Measurements from ENCODE around the gene CDK18. TPM values are rescaled to one million over a fixed set of nuclear protein-coding genes. Genes with fewer than 3 reads are reported as not detected.
A peak's percentile ranks its signal among the peaks of the same experiment; 100 is the strongest.
"Not testable (repeated sequence)": the region's sequence is repeated elsewhere in the genome, so short reads cannot be mapped to it uniquely, and the experiment has no call there.

Gene CDK18
- polyA plus RNA-seq, 1 donor from 2014 or later: 0.95 TPM

GRCh38 chr1:205474571-205474970 lies 29.9 kb upstream of the CDK18 start:
- peaks cover 2 to 11% (median 3%) of the 10 kb centered on the region in 3 donors for H3K4me1 Mint-ChIP-seq
- H3K36me3 Mint-ChIP-seq: peaks cover 7% of the 10 kb centered on the region
- H3K27ac Mint-ChIP-seq: no peak overlapping the region
- peak overlapping the region in 1 of 4 donors; percentile 14 for H3K4me3 Mint-ChIP-seq
- H3K27me3 Mint-ChIP-seq: peaks cover 13% of the 10 kb centered on the region
- peaks cover 2 to 15% (median 2%) of the 10 kb centered on the region in 3 donors for H3K9me3 Mint-ChIP-seq

GRCh38 chr1:205475855-205476254 lies 28.6 kb upstream of the CDK18 start:
- H3K27me3 Mint-ChIP-seq: peaks cover 15% of the 10 kb centered on the region
- peaks cover 7% of the 10 kb centered on the region for H3K36me3 Mint-ChIP-seq
- H3K27ac Mint-ChIP-seq: no peak overlapping the region
- H3K9me3 Mint-ChIP-seq: peaks cover 2 to 15% (median 2%) of the 10 kb centered on the region in 3 donors
- H3K4me3 Mint-ChIP-seq: no peak overlapping the region
- H3K4me1 Mint-ChIP-seq: peaks cover 9 to 23% (median 12%) of the 10 kb centered on the region in 3 donors

- Mint-ChIP-seq H3K4me3 (no peak overlapping the region), H3K4me1 (peaks cover 9 to 30% (median 17%) of the 10 kb centered on the region in 3 donors), H3K27me3 (peaks cover 22% of the 10 kb centered on the region), H3K36me3 (peaks cover 7% of the 10 kb centered on the region), H3K9me3 (peaks cover 2 to 15% (median 2%) of the 10 kb centered on the region in 3 donors), H3K27ac (peak overlapping the region in 1 of 3 donors; percentile 0)
These were observed 27.8 kb upstream of the CDK18 start for GRCh38 chr1:205476648-205477047.

GRCh38 chr1:205477121-205477758 lies 27.2 kb upstream of the CDK18 start:
- Mint-ChIP-seq H3K27ac (peak overlapping the region in 1 of 3 donors; percentile 0), H3K4me1 (peaks cover 14 to 34% (median 17%) of the 10 kb centered on the region in 3 donors), H3K36me3 (peaks cover 7% of the 10 kb centered on the region), H3K9me3 (peaks cover 2 to 15% (median 2%) of the 10 kb centered on the region in 3 donors), H3K4me3 (no peak overlapping the region), H3K27me3 (peaks cover 22% of the 10 kb centered on the region)

- Mint-ChIP-seq H3K27me3 (peaks cover 20% of the 10 kb centered on the region), H3K4me1 (peaks cover 16 to 32% (median 17%) of the 10 kb centered on the region in 3 donors), H3K9me3 (peaks cover 2 to 15% (median 2%) of the 10 kb centered on the region in 3 donors), H3K36me3 (peaks cover 7% of the 10 kb centered on the region), H3K4me3 (peak overlapping the region in 1 of 4 donors; percentile 33), H3K27ac (no peak overlapping the region)
These were observed 26.7 kb upstream of the CDK18 start for GRCh38 chr1:205477759-205478247.

GRCh38 chr1:205478985-205479384 lies 25.5 kb upstream of the CDK18 start:
- H3K4me1 Mint-ChIP-seq: peaks cover 18 to 40% (median 19%) of the 10 kb centered on the region in 3 donors
- H3K27me3 Mint-ChIP-seq: peaks cover 19% of the 10 kb centered on the region
- H3K9me3 Mint-ChIP-seq: peaks cover 0 to 15% (median 2%) of the 10 kb centered on the region in 3 donors

GRCh38 chr1:205480349-205480985 lies 24.0 kb upstream of the CDK18 start:
- Mint-ChIP-seq H3K9me3 (peaks cover 0 to 6% (median 2%) of the 10 kb centered on the region in 3 donors), H3K36me3 (peaks cover 1% of the 10 kb centered on the region), H3K27me3 (peaks cover 16% of the 10 kb centered on the region), H3K27ac (peak overlapping the region; percentile 3 to 92 (median 78)), H3K4me3 (peak overlapping the region; percentile 14 to 92 (median 72)), H3K4me1 (peaks cover 21 to 46% (median 22%) of the 10 kb centered on the region in 3 donors)

More at GRCh38 chr1:205478985-205479384, 25.5 kb upstream of the CDK18 start:
- not testable (repeated sequence) for H3K36me3 Mint-ChIP-seq, H3K27ac Mint-ChIP-seq, H3K4me3 Mint-ChIP-seq

GRCh38 chr1:205481218-205481617 lies 23.3 kb upstream of the CDK18 start:
- Mint-ChIP-seq H3K27me3 (peaks cover 16% of the 10 kb centered on the region), H3K4me3 (peak overlapping the region in 3 of 4 donors; percentile 30 to 84 (median 51)), H3K36me3 (peaks cover 1% of the 10 kb centered on the region), H3K27ac (peak overlapping the region; percentile 3 to 96 (median 78)), H3K4me1 (peaks cover 21 to 48% (median 25%) of the 10 kb centered on the region in 3 donors), H3K9me3 (no peaks in the 10 kb centered on the region)

- Mint-ChIP-seq H3K4me3 (peak overlapping the region in 2 of 4 donors; percentile 30 to 84), H3K36me3 (peaks cover 1% of the 10 kb centered on the region), H3K27ac (peak overlapping the region; percentile 3 to 96 (median 92)), H3K4me1 (peaks cover 21 to 48% (median 25%) of the 10 kb centered on the region in 3 donors), H3K9me3 (no peaks in the 10 kb centered on the region), H3K27me3 (peaks cover 17% of the 10 kb centered on the region)
These were observed 22.8 kb upstream of the CDK18 start for GRCh38 chr1:205481629-205482151.

GRCh38 chr1:205482587-205482986 lies 21.9 kb upstream of the CDK18 start:
- Mint-ChIP-seq H3K27me3 (peaks cover 19% of the 10 kb centered on the region), H3K4me1 (peaks cover 21 to 48% (median 25%) of the 10 kb centered on the region in 3 donors), H3K27ac (peak overlapping the region in 2 of 3 donors; percentile 23 to 92)
- not testable (repeated sequence) for H3K9me3 Mint-ChIP-seq, H3K4me3 Mint-ChIP-seq, H3K36me3 Mint-ChIP-seq

GRCh38 chr1:205483372-205483771 lies 21.1 kb upstream of the CDK18 start:
- H3K4me1 Mint-ChIP-seq: peaks cover 22 to 44% (median 25%) of the 10 kb centered on the region in 3 donors
- peaks cover 24% of the 10 kb centered on the region for H3K27me3 Mint-ChIP-seq
- no peaks in the 10 kb centered on the region for H3K9me3 Mint-ChIP-seq
- H3K4me3 Mint-ChIP-seq: no peak overlapping the region
- peak overlapping the region in 2 of 3 donors; percentile 49 to 65 for H3K27ac Mint-ChIP-seq
- H3K36me3 Mint-ChIP-seq: peaks cover 1% of the 10 kb centered on the region

GRCh38 chr1:205484985-205485967 lies 19.2 kb upstream of the CDK18 start:
- peaks cover 15 to 33% (median 21%) of the 10 kb centered on the region in 3 donors for H3K4me1 Mint-ChIP-seq
- no peak overlapping the region for H3K4me3 Mint-ChIP-seq
- H3K9me3 Mint-ChIP-seq: no peaks in the 10 kb centered on the region
- H3K36me3 Mint-ChIP-seq: peaks cover 1% of the 10 kb centered on the region
- peaks cover 29% of the 10 kb centered on the region for H3K27me3 Mint-ChIP-seq
- H3K27ac Mint-ChIP-seq: peak overlapping the region in 1 of 3 donors; percentile 64

GRCh38 chr1:205486258-205486657 lies 18.2 kb upstream of the CDK18 start:
- H3K4me1 Mint-ChIP-seq: peaks cover 7 to 25% (median 16%) of the 10 kb centered on the region in 3 donors
- no peak overlapping the region for H3K4me3 Mint-ChIP-seq
- H3K27me3 Mint-ChIP-seq: peaks cover 23% of the 10 kb centered on the region
- H3K27ac Mint-ChIP-seq: no peak overlapping the region
- H3K9me3 Mint-ChIP-seq: no peaks in the 10 kb centered on the region
- H3K36me3 Mint-ChIP-seq: peaks cover 1% of the 10 kb centered on the region
